Transverse colon (tissue), 4 donors: Measurements from ENCODE around the gene LRP1B. TPM values are rescaled to one million over a fixed set of nuclear protein-coding genes. Genes with fewer than 3 reads are reported as not detected.

Source experiments
- DNase-seq: peaks from one replicate; pipeline ENCODE4 v3.0.0-alpha.2; 2019
- H3K27ac ChIP-seq, 4 donors: fragments of 200-600 bp; sonication (generic); 2 replicates each; pipeline ENCODE4 v1.5.1; 2016 to 2018; ENCODE audit warnings: inconsistent platforms in 4 of 4
- H3K27me3 ChIP-seq: fragments of 200-600 bp; sonication (generic); 2 replicates; pipeline ENCODE4 v1.5.1; 2017; ENCODE audit warnings: inconsistent platforms
- H3K36me3 ChIP-seq, 4 donors: fragments of 200-600 bp; sonication (generic); 2 replicates each; pipeline ENCODE4 v1.5.1; 2017 to 2019; ENCODE audit warnings: inconsistent platforms in 4 of 4
- H3K4me1 ChIP-seq, 4 donors: fragments of 200-600 bp; sonication (generic); 2 replicates each; pipeline ENCODE4 v1.5.1; 2017 to 2020; ENCODE audit warnings: inconsistent platforms in 4 of 4
- H3K4me3 ChIP-seq, 4 donors: fragments of 200-600 bp; sonication (generic); 1 replicate in 1 of 4; 2 replicates in 3 of 4; pipeline versions ENCODE4 v1.5.1 to v1.6.1; 2017 to 2019; ENCODE audit warnings: inconsistent platforms in 4 of 4
- H3K9me3 ChIP-seq, 2 donors: fragments of 200-600 bp; sonication (generic); 2 replicates each; pipeline ENCODE4 v1.5.1; 2017 to 2019; ENCODE audit warnings: inconsistent platforms in 2 of 2
- CTCF ChIP-seq, 5 experiments: fragments of 200-600 bp in 3 of 5; fragments of 450-650 bp in 2 of 5; sonication (generic) in 3 of 5; IDR thresholded peaks; 1 replicate in 2 of 5; 2 replicates in 3 of 5; pipeline ENCODE4 v1.5.1; 2016 to 2017; ENCODE audit warnings: antibody characterized with exemption in 5 of 5, inconsistent platforms in 3 of 5, mild to moderate bottlenecking in 2 of 5, moderate library complexity in 1 of 5
- EP300 ChIP-seq: sonication (generic); formaldehyde crosslinking; IDR thresholded peaks from one replicate; pipeline ENCODE4 v1.6.1; 2017; ENCODE audit warnings: antibody characterized with exemption, low read depth
- POLR2A ChIP-seq: fragments of 450-650 bp; IDR thresholded peaks from one replicate; pipeline ENCODE4 v1.6.1; 2016; ENCODE audit warnings: antibody characterized with exemption, mild to moderate bottlenecking, moderate library complexity
- POLR2AphosphoS5 ChIP-seq, 3 donors: sonication (generic); formaldehyde crosslinking; IDR thresholded peaks; one replicate each; pipeline ENCODE4 v1.6.1; 2016; ENCODE audit warnings: antibody characterized with exemption in 3 of 3
- WGBS, 2 donors: methylation state at CpG; one replicate each; pipeline ENCODE4 v1.1.5; 2018; ENCODE audit warnings: low coverage in 1 of 2; 5-methylcytosine and 5-hydroxymethylcytosine counted together
- in situ Hi-C, 4 donors: fragments of 200-750 bp; cut with MboI; loops; one replicate each; pipeline versions ENCODE4 v1.15.0 to v1.15.1; 2017; ENCODE audit warnings: low sequenced_read_pairs in 3 of 4, low pct_ligation_motif_present in 1 of 4, low pct_unique_long_range_greater_than_20kb in 1 of 4
- intact Hi-C: fragments of 100-400 bp; cut with DNase I; formaldehyde crosslinking; loops from one replicate; pipeline ENCODE4 v1.15.1; 2023; ENCODE audit warnings: low total_unique reads
- total RNA-seq, 4 donors: library from RNA; depleted of rRNA; stranded (reverse); fragments of >200 nt; gene quantifications; one replicate each; pipeline ENCODE4 v1.1.0, GENCODE V29; 2016

The LRP1B gene
- total RNA-seq, 4 donors from 2014 or later: 0.48 to 5.4 (median 0.82) TPM; not detected in 1

- Histone ChIP-seq H3K36me3 (no peaks in the 10 kb centered on the region), H3K27me3 (no peaks in the 10 kb centered on the region), H3K4me1 (no peaks in the 10 kb centered on the region), H3K4me3 (no peak overlapping the region), H3K27ac (no peak overlapping the region), H3K9me3 (no peaks in the 10 kb centered on the region)
- in situ Hi-C loops (no loop called here), intact Hi-C loops (no loop called here)
- no peak for DNase-seq
- TF ChIP-seq EP300 (no peak), POLR2A (no peak), POLR2AphosphoS5 (IDR thresholded peaks at IDR 0.05) (no peak), CTCF (IDR thresholded peaks at IDR 0.05) (no peak)
Measured at GRCh38 chr2:141666191-141666590, 464.6 kb downstream of the LRP1B start.

GRCh38 chr2:141660232-141660631, 470.6 kb downstream of the LRP1B start:
- H3K4me3 ChIP-seq: no peak overlapping the region
- in situ Hi-C loops: no loop called here

GRCh38 chr2:141654311-141654710, 476.5 kb downstream of the LRP1B start:
- no peak for DNase-seq
- Histone ChIP-seq H3K4me3 (no peak overlapping the region), H3K4me1 (no peaks in the 10 kb centered on the region), H3K36me3 (no peaks in the 10 kb centered on the region), H3K27me3 (no peaks in the 10 kb centered on the region), H3K9me3 (no peaks in the 10 kb centered on the region), H3K27ac (no peak overlapping the region)
- TF ChIP-seq POLR2AphosphoS5 (IDR thresholded peaks at IDR 0.05) (no peak), POLR2A (no peak), CTCF (IDR thresholded peaks at IDR 0.05) (no peak), EP300 (no peak)
- intact Hi-C loops: loop anchor here (10.0 kb wide), 1 partner anchor 1040 kb away; no protein-coding TSS in a partner anchor
- in situ Hi-C loops: no loop called here
- WGBS, 2 donors: 25 to 41% methylated on average over 1 of the region's 1 CpG

More at GRCh38 chr2:141660232-141660631, 470.6 kb downstream of the LRP1B start:
- WGBS, 2 donors: 88% methylated on average over 7 of the region's 8 CpGs; no CpG with 5 or more reads in 1 of the 2 donors
- no peaks in the 10 kb centered on the region for H3K4me1 ChIP-seq
- H3K36me3 ChIP-seq: no peaks in the 10 kb centered on the region
- no peaks in the 10 kb centered on the region for H3K27me3 ChIP-seq
- no peak overlapping the region for H3K27ac ChIP-seq
- TF ChIP-seq POLR2A (no peak), CTCF (IDR thresholded peaks at IDR 0.05) (no peak), POLR2AphosphoS5 (IDR thresholded peaks at IDR 0.05) (no peak), EP300 (no peak)
- no peak for DNase-seq
- intact Hi-C loops: no loop called here
- no peaks in the 10 kb centered on the region for H3K9me3 ChIP-seq

GRCh38 chr2:141653184-141653583, 477.6 kb downstream of the LRP1B start:
- H3K9me3 ChIP-seq: no peaks in the 10 kb centered on the region
- 79 to 88% methylated on average over 2 of the region's 2 CpGs for WGBS, 2 donors
- in situ Hi-C loops (no loop called here), intact Hi-C loops (loop anchor here (10.0 kb wide), 1 partner anchor 1042 kb away; no protein-coding TSS in a partner anchor)
- H3K4me1 ChIP-seq: no peaks in the 10 kb centered on the region
- no peak for TF ChIP-seq CTCF (IDR thresholded peaks at IDR 0.05)
- no peak for TF ChIP-seq POLR2AphosphoS5 (IDR thresholded peaks at IDR 0.05)
- no peak for TF ChIP-seq EP300
- TF ChIP-seq POLR2A: no peak
- H3K27ac ChIP-seq: no peak overlapping the region
- H3K36me3 ChIP-seq: no peaks in the 10 kb centered on the region
- no peak overlapping the region for H3K4me3 ChIP-seq
- no peaks in the 10 kb centered on the region for H3K27me3 ChIP-seq
- DNase-seq: no peak
